GM19395 (cell line): Measurements from ENCODE around the gene THNSL1.

Experiments used
- ATAC-seq: cut with Tn5 transposase; IDR thresholded peaks from one replicate; pipeline ENCODE4 v1.9.1; 2021; ENCODE audit warnings: mild to moderate bottlenecking, moderate library complexity; ENCODE audit not compliant: unreplicated experiment

THNSL1 gene

GRCh38 chr10:25050402-25050801 is 34.0 kb downstream of the THNSL1 start:
- ATAC-seq = no peak

DNA sequence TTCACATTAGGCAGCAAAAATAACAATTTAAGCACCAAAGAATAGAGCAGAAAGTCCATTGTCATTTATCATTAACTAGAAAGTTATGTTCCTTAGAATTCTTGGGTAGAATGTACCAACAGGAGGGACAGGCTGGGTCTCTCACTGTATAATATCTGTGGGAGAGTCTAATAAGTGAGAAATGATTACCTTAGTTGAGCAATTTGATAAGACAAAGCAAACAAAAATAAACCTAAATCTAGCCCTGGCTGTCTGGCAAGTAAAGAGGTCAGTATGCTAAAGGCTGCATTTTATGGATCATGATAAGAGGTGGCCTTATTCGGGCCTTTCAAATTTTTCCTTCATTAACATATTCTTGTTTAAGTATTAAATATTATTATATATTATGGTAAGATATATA is 35.6 kb downstream of the THNSL1 start:
- ATAC-seq = no peak

- ATAC-seq = no peak
Observed at GRCh38 chr10:25056726-25057125, 40.3 kb downstream of the THNSL1 start.

GRCh38 chr10:25057886-25058285 is 41.5 kb downstream of the THNSL1 start:
- no peak for ATAC-seq

DNA sequence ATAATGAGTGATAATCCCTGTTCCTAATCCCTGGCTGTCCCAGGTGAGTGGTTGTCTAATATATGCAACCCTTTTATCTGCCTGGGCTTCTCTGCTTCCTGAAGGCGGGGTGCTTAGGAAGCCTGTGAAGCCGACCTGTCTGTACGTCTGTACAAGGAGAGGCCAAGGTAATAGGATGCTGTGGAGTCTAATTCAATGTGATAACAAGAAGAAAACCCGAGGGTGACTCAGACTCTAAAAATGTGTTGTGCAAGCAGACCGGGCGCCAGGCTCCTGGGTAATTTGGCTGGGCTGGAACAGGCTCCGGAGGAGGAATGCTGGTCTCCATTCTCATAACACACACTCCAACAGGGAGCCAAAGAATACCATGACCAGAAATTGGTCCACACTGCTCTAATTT is 43.6 kb downstream of the THNSL1 start:
- ATAC-seq = no peak

- ATAC-seq = no peak
Observed at GRCh38 chr10:25061125-25061524, 44.7 kb downstream of the THNSL1 start.

- ATAC-seq = no peak
Observed at GRCh38 chr10:25061711-25062449, 45.5 kb downstream of the THNSL1 start.

GRCh38 chr10:25063157-25063556 is 46.7 kb downstream of the THNSL1 start:
- no peak for ATAC-seq

GRCh38 chr10:25063644-25064043 is 47.2 kb downstream of the THNSL1 start:
- no peak for ATAC-seq

- ATAC-seq = no peak
Observed at GRCh38 chr10:25064401-25064800, 48.0 kb downstream of the THNSL1 start.

- ATAC-seq = no peak
Observed at GRCh38 chr10:25065761-25066476, 49.5 kb downstream of the THNSL1 start.

- no peak for ATAC-seq
Observed at GRCh38 chr10:25068152-25069058, 52.0 kb downstream of the THNSL1 start.

DNA sequence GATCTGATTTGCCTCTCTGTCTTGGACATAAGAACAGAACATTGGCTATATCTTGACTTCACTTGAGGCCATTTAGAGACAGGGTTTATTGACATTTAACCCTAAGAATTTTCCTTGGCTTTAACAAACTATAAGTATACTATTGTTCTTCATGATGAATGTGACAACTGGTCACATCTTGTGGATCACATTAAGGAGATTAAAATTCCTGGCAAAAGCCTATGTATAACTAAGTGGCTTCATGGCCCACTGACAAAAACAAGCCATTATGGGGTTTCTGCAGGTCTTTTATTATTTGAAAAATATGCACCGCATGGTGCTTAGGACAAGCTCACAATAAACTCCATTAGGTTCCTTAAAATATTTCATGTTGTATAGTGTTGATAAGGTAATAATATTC is 54.8 kb downstream of the THNSL1 start:
- no peak for ATAC-seq

DNA sequence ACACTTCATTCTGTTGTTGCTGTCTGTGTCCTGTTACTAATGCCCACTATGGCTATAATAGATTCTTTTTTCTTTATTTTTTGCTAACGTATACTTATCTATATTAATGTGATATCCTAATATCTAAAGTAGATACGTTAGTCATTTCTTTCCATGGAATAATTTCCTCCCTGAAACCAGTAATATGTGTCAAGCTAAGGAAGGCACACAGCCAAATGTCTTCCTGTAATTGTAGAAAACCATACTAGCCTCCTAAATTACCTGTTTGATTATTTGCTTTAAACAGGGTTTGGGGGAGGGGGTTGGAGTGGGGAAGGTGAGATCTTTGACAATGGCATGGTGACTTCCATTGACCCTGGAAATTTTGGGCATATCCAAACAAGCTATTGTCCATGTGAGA is 56.4 kb downstream of the THNSL1 start:
- no peak for ATAC-seq

DNA sequence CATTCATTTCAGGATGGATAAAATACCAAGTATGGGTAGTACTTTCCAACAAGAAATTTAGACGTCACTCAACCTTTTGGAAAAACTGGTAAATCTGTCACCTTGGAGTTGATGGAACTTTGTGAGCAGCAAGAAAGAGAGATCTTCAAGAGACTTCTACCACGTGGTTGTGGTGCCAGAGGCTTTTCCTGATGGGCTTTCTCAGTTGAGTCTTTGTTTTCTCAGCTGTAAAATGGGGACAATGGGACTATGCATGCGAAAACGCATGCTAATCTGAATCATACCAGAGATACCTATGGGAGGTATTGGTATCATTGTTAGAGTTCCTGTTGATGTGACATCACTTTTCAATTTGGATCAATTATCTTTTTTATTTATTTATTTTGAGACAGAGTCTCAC is 59.4 kb downstream of the THNSL1 start:
- ATAC-seq = no peak
